CD14-positive monocyte (primary cell): ENCODE data around the gene RBMS1. TPM values are rescaled to one million over a fixed set of nuclear protein-coding genes. Genes with fewer than 3 reads are reported as not detected.

Experiments used
- DNase-seq, 3 donors: peaks; one replicate each; pipeline ENCODE4 v3.0.0-alpha.2; 2011 to 2022
- H2AFZ ChIP-seq: 2 replicates; pipeline ENCODE4 v1.6.0; 2012; ENCODE audit warnings: mild to moderate bottlenecking, low read depth, low read length, inconsistent platforms; ENCODE audit not compliant: insufficient read depth, poor library complexity, severe bottlenecking
- H3K27ac ChIP-seq, 2 donors: 1 replicate in 1 of 2; 2 replicates in 1 of 2; pipeline ENCODE4 v1.5.1; 2012 to 2013; ENCODE audit warnings: low read length in 2 of 2, control low read depth in 1 of 2, inconsistent platforms in 1 of 2, low read depth in 1 of 2, mild to moderate bottlenecking in 1 of 2
- H3K27me3 ChIP-seq, 2 donors: one replicate each; pipeline versions ENCODE4 v1.6.0 to v1.6.1; 2011 to 2013; ENCODE audit warnings: low read length in 2 of 2; ENCODE audit not compliant: control insufficient read depth in 2 of 2, insufficient read depth in 2 of 2
- H3K36me3 ChIP-seq, 2 donors: replicated peaks in 1 of 2; 1 replicate in 1 of 2; 2 replicates in 1 of 2; pipeline versions ENCODE4 v1.5.1 to v1.6.1; 2012 to 2013; ENCODE audit warnings: low read length in 2 of 2, control low read depth in 1 of 2, inconsistent platforms in 1 of 2, mild to moderate bottlenecking in 1 of 2; ENCODE audit not compliant: insufficient read depth in 2 of 2, control insufficient read depth in 1 of 2
- H3K4me1 ChIP-seq, 2 donors: 1 replicate in 1 of 2; 2 replicates in 1 of 2; pipeline versions ENCODE4 v1.5.1 to v1.6.1; 2012 to 2013; ENCODE audit warnings: low read length in 2 of 2, control low read depth in 1 of 2, inconsistent platforms in 1 of 2, mild to moderate bottlenecking in 1 of 2, moderate library complexity in 1 of 2; ENCODE audit not compliant: insufficient read depth in 2 of 2, control insufficient read depth in 1 of 2
- H3K4me2 ChIP-seq: replicated peaks from 2 replicates; pipeline ENCODE3; 2012; ENCODE audit warnings: low read length, moderate library complexity, mild to moderate bottlenecking; ENCODE audit not compliant: poor library complexity, severe bottlenecking; ENCODE audit errors: extremely low read depth
- H3K4me3 ChIP-seq, 3 experiments: fragments of 200-600 bp in 1 of 3; sonication (generic) in 1 of 3; replicated peaks in 1 of 3; 1 replicate in 2 of 3; 2 replicates in 1 of 3; pipeline ENCODE4 v1.5.1; 2011 to 2013; ENCODE audit warnings: low read length in 3 of 3, mild to moderate bottlenecking in 3 of 3, control low read depth in 2 of 3, low read depth in 2 of 3, inconsistent platforms in 1 of 3, moderate library complexity in 1 of 3
- H3K79me2 ChIP-seq: 2 replicates; pipeline ENCODE4 v1.6.0; 2012; ENCODE audit warnings: mild to moderate bottlenecking, control low read depth, inconsistent platforms, low read length, moderate library complexity; ENCODE audit not compliant: insufficient read depth
- H3K9ac ChIP-seq: 2 replicates; pipeline ENCODE4 v1.6.0; 2017; ENCODE audit warnings: low read length, mild to moderate bottlenecking; ENCODE audit not compliant: insufficient read depth, poor library complexity, severe bottlenecking
- H3K9me3 ChIP-seq, 2 donors: replicated peaks in 1 of 2; 1 replicate in 1 of 2; 2 replicates in 1 of 2; pipeline versions ENCODE4 v1.5.1 to v1.6.1; 2012 to 2013; ENCODE audit warnings: low read length in 2 of 2, control low read depth in 1 of 2; ENCODE audit not compliant: control insufficient read depth in 1 of 2, insufficient read depth in 1 of 2
- H4K20me1 ChIP-seq: 2 replicates; pipeline ENCODE4 v1.6.0; 2012; ENCODE audit warnings: mild to moderate bottlenecking, low read length, control low read depth, moderate library complexity; ENCODE audit not compliant: insufficient read depth
- H3K27ac Mint-ChIP-seq, 7 donors: one replicate each; pipeline ENCODE4 v1.8.0; 2020; ENCODE audit warnings: mild to moderate bottlenecking in 7 of 7, mixed read lengths in 7 of 7, moderate library complexity in 6 of 7, inconsistent platforms in 2 of 7
- H3K27me3 Mint-ChIP-seq, 3 donors: one replicate each; pipeline ENCODE4 v1.8.0; 2021 to 2022; ENCODE audit warnings: low read depth in 3 of 3, mild to moderate bottlenecking in 3 of 3, mixed read lengths in 3 of 3, moderate library complexity in 3 of 3, inconsistent platforms in 1 of 3
- H3K36me3 Mint-ChIP-seq, 2 donors: one replicate each; pipeline ENCODE4 v1.8.0; 2020; ENCODE audit warnings: mixed read lengths in 2 of 2, inconsistent platforms in 1 of 2, mild to moderate bottlenecking in 1 of 2
- H3K4me1 Mint-ChIP-seq: one replicate; pipeline ENCODE4 v1.8.0; 2020; ENCODE audit warnings: mild to moderate bottlenecking, mixed read lengths
- H3K4me3 Mint-ChIP-seq, 2 donors: one replicate each; pipeline ENCODE4 v1.8.0; 2020; ENCODE audit warnings: mild to moderate bottlenecking in 2 of 2, mixed read lengths in 2 of 2, moderate library complexity in 1 of 2
- H3K9me3 Mint-ChIP-seq, 7 donors: one replicate each; pipeline ENCODE4 v1.8.0; 2020 to 2022; ENCODE audit warnings: mixed read lengths in 7 of 7, mild to moderate bottlenecking in 6 of 7, moderate library complexity in 6 of 7, inconsistent platforms in 2 of 7
- CTCF ChIP-seq: fragments of 200-600 bp; IDR thresholded peaks from one replicate; pipeline ENCODE4 v1.8.0; 2022; ENCODE audit warnings: antibody characterized with exemption, mild to moderate bottlenecking
- WGBS: methylation state at CpG from one replicate; pipeline ENCODE4 v1.1.5; 2013; ENCODE audit warnings: missing lambda C conversion rate; ENCODE audit not compliant: insufficient coverage; 5-methylcytosine and 5-hydroxymethylcytosine counted together
- intact Hi-C, 2 donors: fragments of 100-400 bp; cut with micrococcal nuclease; formaldehyde crosslinking; loops; one replicate each; pipeline versions ENCODE4 v1.15.0 to v1.15.1; 2023
- polyA plus RNA-seq, 3 donors: library from polyadenylated mRNA; depleted of rRNA in 1 of 3; unstranded in 2 of 3; stranded (reverse) in 1 of 3; fragments of 300-500 nt in 2 of 3; fragments of >200 nt in 1 of 3; fragmentation: Illumina TruSeq in 2 of 3; gene quantifications; 1 replicate in 2 of 3; 2 replicates in 1 of 3; pipeline ENCODE4 v1.2.3, GENCODE V29; 2012 to 2021

RBMS1 gene
- polyA plus RNA-seq, 3 donors, result 88.2 to 91.2 (median 89.4) TPM

- intact Hi-C loops, result no loop called here
- H3K36me3 ChIP-seq, result peaks cover 57 to 89% of the 10 kb centered on the region in 2 donors
- H3K9ac ChIP-seq, result no peak overlapping the region
- H3K27me3 ChIP-seq, result no peaks in the 10 kb centered on the region
- no peak for DNase-seq
- H2AFZ ChIP-seq, result no peak overlapping the region
- H3K9me3 ChIP-seq, result no peaks in the 10 kb centered on the region
- H3K4me3 ChIP-seq, result no peak overlapping the region
- TF ChIP-seq CTCF, result no peak
- H3K79me2 ChIP-seq, result no peaks in the 10 kb centered on the region
- H3K9me3 Mint-ChIP-seq, result peaks cover 0 to 1% (median 0%) of the 10 kb centered on the region in 7 donors
- no peak overlapping the region for H3K4me2 ChIP-seq
- H3K4me1 ChIP-seq, result peaks cover 4 to 17% of the 10 kb centered on the region in 2 donors
- H4K20me1 ChIP-seq, result peaks cover 24% of the 10 kb centered on the region
- H3K4me1 Mint-ChIP-seq, result peaks cover 31% of the 10 kb centered on the region
- H3K4me3 Mint-ChIP-seq, result no peak overlapping the region
- no peaks in the 10 kb centered on the region for H3K27me3 Mint-ChIP-seq
- peak overlapping the region in 6 of 7 donors; percentile 2 to 77 (median 39) for H3K27ac Mint-ChIP-seq
- peaks cover 76 to 85% of the 10 kb centered on the region in 2 donors for H3K36me3 Mint-ChIP-seq
- H3K27ac ChIP-seq, result peak overlapping the region in 1 of 2 donors; percentile 54
Measured at GRCh38 chr2:160294889-160295288, 198.7 kb downstream of the RBMS1 start.

GRCh38 chr2:160294339-160294803 lies 199.2 kb downstream of the RBMS1 start:
- Histone ChIP-seq H3K4me3 (no peak overlapping the region), H4K20me1 (peaks cover 20% of the 10 kb centered on the region), H3K4me2 (no peak overlapping the region), H3K27me3 (no peaks in the 10 kb centered on the region), H2AFZ (no peak overlapping the region), H3K27ac (peak overlapping the region in 1 of 2 donors; percentile 54), H3K79me2 (no peaks in the 10 kb centered on the region), H3K36me3 (peaks cover 51 to 85% of the 10 kb centered on the region in 2 donors), H3K4me1 (peaks cover 4 to 17% of the 10 kb centered on the region in 2 donors), H3K9me3 (no peaks in the 10 kb centered on the region), H3K9ac (no peak overlapping the region)
- no peak for TF ChIP-seq CTCF
- Mint-ChIP-seq H3K4me1 (peaks cover 31% of the 10 kb centered on the region), H3K36me3 (peaks cover 73 to 84% of the 10 kb centered on the region in 2 donors), H3K27me3 (no peaks in the 10 kb centered on the region), H3K4me3 (peak overlapping the region in 1 of 2 donors; percentile 33), H3K9me3 (peaks cover 0 to 1% (median 0%) of the 10 kb centered on the region in 7 donors), H3K27ac (peak overlapping the region in 6 of 7 donors; percentile 21 to 77 (median 44))
- WGBS, result 50% methylated on average over 1 of the region's 5 CpGs
- intact Hi-C loops, result no loop called here
- DNase-seq, result peak; percentile 44 to 77 (median 53)
